ENCODE results near the gene BRI3BP. TPM values are rescaled to one million over a fixed set of nuclear protein-coding genes. Genes with fewer than 3 reads are reported as not detected.

Gene BRI3BP
- total and polyA plus RNA-seq, 9 of the 15 experiments (the other 6 are each of a cell fraction or from before 2014, with no cell fraction given) = 12.3 to 25.0 (median 16.6) TPM

DNA sequence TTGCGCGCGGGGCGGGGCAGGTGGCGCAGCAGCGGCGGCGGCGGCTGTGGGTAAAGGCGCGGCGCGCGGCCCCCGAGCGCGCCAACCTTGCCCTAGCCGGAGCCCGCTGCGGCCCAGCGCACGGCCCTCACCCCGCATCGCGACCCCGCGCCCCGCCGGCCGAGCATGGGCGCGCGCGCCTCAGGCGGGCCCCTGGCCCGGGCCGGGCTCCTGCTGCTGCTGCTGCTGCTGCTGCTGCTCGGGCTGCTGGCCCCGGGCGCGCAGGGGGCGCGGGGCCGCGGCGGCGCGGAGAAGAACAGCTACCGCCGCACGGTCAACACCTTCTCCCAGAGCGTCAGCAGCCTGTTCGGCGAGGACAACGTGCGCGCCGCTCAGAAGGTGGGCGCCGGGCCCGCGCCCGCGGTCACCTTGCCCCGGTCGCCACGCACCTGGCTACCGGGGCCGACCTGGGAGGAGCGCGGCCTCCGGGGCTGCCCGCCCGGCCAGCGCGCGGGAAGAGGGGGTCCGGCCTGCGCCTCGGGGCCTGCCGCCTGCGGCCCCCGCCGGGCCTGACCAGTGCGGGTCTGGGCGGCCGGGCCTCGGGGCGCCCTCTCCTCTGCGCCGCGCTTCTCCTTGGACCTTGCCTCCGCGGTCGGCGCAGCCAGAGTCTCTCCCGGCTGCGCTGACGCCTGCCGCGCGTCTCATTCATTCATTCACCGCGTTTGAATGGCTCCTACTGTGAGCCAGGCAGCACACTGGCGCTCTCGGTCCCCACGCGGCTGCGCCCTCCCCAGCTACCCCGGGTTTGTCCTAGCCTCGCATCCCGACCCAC is at the start of gene BRI3BP (continued):
- TF ChIP-seq ELF4 (CRISPR knock-in tag; IDR thresholded peaks at IDR 0.05) (no peak), ETV1 (tag; conservative IDR thresholded peaks at IDR 0.05; ENCODE audit: low read depth) (no peak), KLF13 (tag; IDR thresholded peaks at IDR 0.05; ENCODE audit: borderline replicate concordance, low read depth) (no peak), HMG20B (CRISPR knock-in tag; IDR thresholded peaks at IDR 0.05) (no peak), TGIF2 (CRISPR knock-in tag; IDR thresholded peaks at IDR 0.05) (no peak), HNRNPLL (IDR thresholded peaks at IDR 0.05; ENCODE audit: low read depth, low read length, poor library complexity, severe bottlenecking) (peak; percentile 81), HDAC1 (IDR thresholded peaks at IDR 0.05) (no peak), NRF1 (conservative IDR thresholded peaks at IDR 0.05 in 1 of 2, IDR thresholded peaks at IDR 0.05 in 1 of 2) (peak; percentile 65 to 71), PRPF4 (IDR thresholded peaks at IDR 0.05; ENCODE audit: insufficient read depth, low read depth, low read length, poor library complexity, severe bottlenecking) (no peak), KDM5B (IDR thresholded peaks at IDR 0.05; ENCODE audit: insufficient replicate concordance, low read depth, low read length) (peak; percentile 59), EP300 (IDR thresholded peaks at IDR 0.05; ENCODE audit: low read length) (no peak), ARNT (IDR thresholded peaks at IDR 0.05) (no peak), POLR2A (conservative IDR thresholded peaks at IDR 0.05) (peak; percentile 45; the same call in 1 of the 2 replicates), CXXC5 (CRISPR knock-in tag; IDR thresholded peaks at IDR 0.05) (peak; percentile 59)
- TF ChIP-seq, protein P1, sequence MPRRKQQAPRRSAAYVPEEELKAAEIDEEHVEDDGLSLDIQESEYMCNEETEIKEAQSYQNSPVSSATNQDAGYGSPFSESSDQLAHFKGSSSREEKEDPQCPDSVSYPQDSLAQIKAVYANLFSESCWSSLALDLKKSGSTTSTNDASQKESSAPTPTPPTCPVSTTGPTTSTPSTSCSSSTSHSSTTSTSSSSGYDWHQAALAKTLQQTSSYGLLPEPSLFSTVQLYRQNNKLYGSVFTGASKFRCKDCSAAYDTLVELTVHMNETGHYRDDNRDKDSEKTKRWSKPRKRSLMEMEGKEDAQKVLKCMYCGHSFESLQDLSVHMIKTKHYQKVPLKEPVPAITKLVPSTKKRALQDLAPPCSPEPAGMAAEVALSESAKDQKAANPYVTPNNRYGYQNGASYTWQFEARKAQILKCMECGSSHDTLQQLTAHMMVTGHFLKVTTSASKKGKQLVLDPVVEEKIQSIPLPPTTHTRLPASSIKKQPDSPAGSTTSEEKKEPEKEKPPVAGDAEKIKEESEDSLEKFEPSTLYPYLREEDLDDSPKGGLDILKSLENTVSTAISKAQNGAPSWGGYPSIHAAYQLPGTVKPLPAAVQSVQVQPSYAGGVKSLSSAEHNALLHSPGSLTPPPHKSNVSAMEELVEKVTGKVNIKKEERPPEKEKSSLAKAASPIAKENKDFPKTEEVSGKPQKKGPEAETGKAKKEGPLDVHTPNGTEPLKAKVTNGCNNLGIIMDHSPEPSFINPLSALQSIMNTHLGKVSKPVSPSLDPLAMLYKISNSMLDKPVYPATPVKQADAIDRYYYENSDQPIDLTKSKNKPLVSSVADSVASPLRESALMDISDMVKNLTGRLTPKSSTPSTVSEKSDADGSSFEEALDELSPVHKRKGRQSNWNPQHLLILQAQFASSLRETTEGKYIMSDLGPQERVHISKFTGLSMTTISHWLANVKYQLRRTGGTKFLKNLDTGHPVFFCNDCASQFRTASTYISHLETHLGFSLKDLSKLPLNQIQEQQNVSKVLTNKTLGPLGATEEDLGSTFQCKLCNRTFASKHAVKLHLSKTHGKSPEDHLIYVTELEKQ (CRISPR knock-in tag; IDR thresholded peaks at IDR 0.05) = no peak
- TF ChIP-seq, protein P2, sequence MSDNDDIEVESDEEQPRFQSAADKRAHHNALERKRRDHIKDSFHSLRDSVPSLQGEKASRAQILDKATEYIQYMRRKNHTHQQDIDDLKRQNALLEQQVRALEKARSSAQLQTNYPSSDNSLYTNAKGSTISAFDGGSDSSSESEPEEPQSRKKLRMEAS (CRISPR knock-in tag; IDR thresholded peaks at IDR 0.05) = peak; percentile 53
